Caco-2 (cell line): Measurements from ENCODE around the gene GYPC. TPM values are rescaled to one million over a fixed set of nuclear protein-coding genes. Genes with fewer than 3 reads are reported as not detected.

ENCODE experiments used
- BruUV-seq: library from RNA; stranded (reverse); fragments of 400-500 nt; replicated peaks from 2 replicates; lab custom pipeline; 2021; lab: Mats Ljungman, UMichigan
- CTCF ChIA-PET: fragments of 300-600 bp; sonication (Branson Sonifier 250); formaldehyde crosslinking; loops from one replicate; lab custom pipeline; 2022; ENCODE audit warnings: antibody characterized with exemption; lab: Charles Lee
- POLR2A ChIA-PET: fragments of 300-600 bp; sonication (Branson Sonifier 250); formaldehyde crosslinking; loops from one replicate; lab custom pipeline; 2022; ENCODE audit warnings: antibody characterized with exemption; lab: Charles Lee
- DNase-seq, 2 experiments: peaks; one replicate each; pipeline versions ENCODE4 v3.0.0 to v3.0.0-alpha.2; 2020 to 2022
- H3K27me3 ChIP-seq: replicated peaks from 2 replicates; pipeline ENCODE4 v1.6.0; 2011; ENCODE audit warnings: low read length; ENCODE audit not compliant: control insufficient read depth, insufficient read depth
- H3K36me3 ChIP-seq: 2 replicates; pipeline ENCODE4 v1.5.1; 2011; ENCODE audit warnings: low read length; ENCODE audit not compliant: control insufficient read depth, insufficient read depth
- H3K4me1 ChIP-seq: fragments of 250-450 bp; sonication (Bioruptor Pico); 2 replicates; pipeline ENCODE4 v1.5.1; 2020; ENCODE audit warnings: mild to moderate bottlenecking
- H3K4me3 ChIP-seq: 2 replicates; pipeline ENCODE4 v1.5.1; 2011; ENCODE audit warnings: low read depth, mild to moderate bottlenecking, control low read depth, low read length
- H3K9me3 ChIP-seq: fragments of 250-450 bp; sonication (Bioruptor Pico); 2 replicates; pipeline ENCODE4 v1.5.1; 2020; ENCODE audit warnings: mild to moderate bottlenecking, moderate library complexity
- H3K27ac Mint-ChIP-seq: one replicate; pipeline ENCODE4 v1.8.0; 2022; ENCODE audit warnings: mixed read lengths; ENCODE audit not compliant: unreplicated experiment
- H3K27me3 Mint-ChIP-seq: one replicate; pipeline ENCODE4 v1.8.0; 2022; ENCODE audit warnings: mixed read lengths; ENCODE audit not compliant: insufficient read depth, unreplicated experiment
- H3K36me3 Mint-ChIP-seq: one replicate; pipeline ENCODE4 v1.8.0; 2022; ENCODE audit warnings: mild to moderate bottlenecking, mixed read lengths; ENCODE audit not compliant: insufficient read depth, unreplicated experiment
- H3K4me1 Mint-ChIP-seq: one replicate; pipeline ENCODE4 v1.8.0; 2022; ENCODE audit warnings: low read depth, mixed read lengths; ENCODE audit not compliant: unreplicated experiment
- H3K4me3 Mint-ChIP-seq: one replicate; pipeline ENCODE4 v1.8.0; 2022; ENCODE audit warnings: mild to moderate bottlenecking, moderate library complexity, mixed read lengths; ENCODE audit not compliant: unreplicated experiment
- H3K9me3 Mint-ChIP-seq: one replicate; pipeline ENCODE4 v1.8.0; 2022; ENCODE audit warnings: mixed read lengths; ENCODE audit not compliant: unreplicated experiment
- intact Hi-C: fragments of 100-400 bp; cut with micrococcal nuclease; formaldehyde crosslinking; loops from one replicate; pipeline ENCODE4 v1.10.0; 2022; ENCODE audit not compliant: unreplicated experiment
- total RNA-seq: library from RNA; stranded (reverse); gene quantifications from 2 replicates; pipeline ENCODE4 v1.2.3, GENCODE V29; 2022
- TF ChIP-seq, protein P1 (sequence below), 2 experiments: fragments of 200-600 bp in 1 of 2; IDR thresholded peaks; 1 replicate in 1 of 2; 2 replicates in 1 of 2; pipeline versions ENCODE4 v1.5.1 to v1.8.0; 2011 to 2022; ENCODE audit warnings: antibody characterized with exemption in 1 of 2, control low read depth in 1 of 2, inconsistent platforms in 1 of 2, low read depth in 1 of 2, low read length in 1 of 2, mild to moderate bottlenecking in 1 of 2, moderate library complexity in 1 of 2; ENCODE audit not compliant: insufficient read depth in 1 of 2, severe bottlenecking in 1 of 2, unreplicated experiment in 1 of 2

GYPC gene
- total RNA-seq, 1 experiment from 2014 or later: not detected

DNA sequence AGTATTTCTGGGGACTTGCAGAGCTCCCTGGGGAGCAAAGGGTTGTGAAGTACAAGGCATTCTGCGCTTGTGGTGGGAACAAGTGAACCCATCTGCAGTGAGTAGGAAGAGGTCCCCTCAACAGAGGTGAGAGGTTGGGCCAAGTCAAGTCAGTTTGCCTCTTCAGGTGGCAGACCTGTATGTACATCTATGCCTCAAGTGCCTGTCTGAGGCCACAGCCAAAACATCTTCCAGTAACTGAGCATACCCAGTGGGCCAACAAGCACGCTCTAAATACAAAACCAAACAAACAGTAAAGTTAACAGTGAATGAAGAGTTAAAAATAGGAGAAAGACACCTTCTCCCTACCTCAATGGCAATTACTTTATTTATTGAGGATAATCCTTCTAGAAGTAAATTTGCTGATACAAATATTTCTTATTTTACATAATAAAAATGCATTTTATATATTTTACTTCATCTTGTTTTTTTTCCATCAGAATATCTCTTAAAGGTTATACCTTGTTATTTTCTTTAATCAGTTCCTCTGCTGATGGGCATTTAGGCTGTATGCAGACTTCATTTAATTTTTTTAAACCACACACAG is 2.5 kb downstream of the GYPC start:
- Histone ChIP-seq H3K9me3 (no peaks in the 10 kb centered on the region), H3K27me3 (no peaks in the 10 kb centered on the region)
- no peak overlapping the region for H3K27ac Mint-ChIP-seq

DNA sequence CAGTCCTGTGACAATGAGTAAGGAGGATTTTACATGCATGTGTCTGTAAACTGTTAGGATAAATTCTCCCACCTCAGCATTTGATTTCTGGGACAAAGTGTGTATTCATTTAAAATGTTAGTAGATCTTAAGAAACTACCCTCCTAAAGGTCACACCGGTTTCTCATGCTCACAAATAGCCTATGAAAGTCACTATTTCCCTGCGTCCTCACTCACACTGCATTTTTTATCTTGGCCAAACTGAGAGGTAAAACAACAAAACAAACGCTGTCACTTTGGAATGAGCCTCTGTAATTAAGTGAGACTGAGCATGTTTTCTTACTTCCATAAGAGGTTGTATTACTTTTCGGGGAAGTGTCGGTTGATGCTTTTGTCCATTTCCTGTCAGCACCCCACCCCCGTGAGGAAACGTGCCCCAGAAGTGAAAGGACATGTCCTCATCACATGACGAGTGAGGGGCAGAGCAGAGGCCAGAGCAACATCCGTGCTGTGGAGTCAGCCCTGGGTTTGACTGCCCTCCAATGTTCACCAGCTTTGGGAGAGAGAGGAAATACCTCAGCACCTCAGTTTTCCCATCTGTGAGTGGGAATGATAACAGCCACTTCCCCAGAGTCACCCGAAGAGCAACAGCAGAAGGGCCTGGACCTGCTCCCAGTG is 3.1 kb downstream of the GYPC start:
- Histone ChIP-seq H3K9me3 (no peaks in the 10 kb centered on the region), H3K27me3 (no peaks in the 10 kb centered on the region), H3K4me3 (no peak overlapping the region), H3K36me3 (no peaks in the 10 kb centered on the region), H3K4me1 (no peaks in the 10 kb centered on the region)
- H3K36me3 Mint-ChIP-seq: no peaks in the 10 kb centered on the region
- CTCF ChIA-PET: no interaction called here
- no peak for DNase-seq
- H3K9me3 Mint-ChIP-seq: no peaks in the 10 kb centered on the region
- H3K4me3 Mint-ChIP-seq: no peak overlapping the region
- peaks cover 5% of the 10 kb centered on the region for H3K27me3 Mint-ChIP-seq
- TF ChIP-seq, protein P1, sequence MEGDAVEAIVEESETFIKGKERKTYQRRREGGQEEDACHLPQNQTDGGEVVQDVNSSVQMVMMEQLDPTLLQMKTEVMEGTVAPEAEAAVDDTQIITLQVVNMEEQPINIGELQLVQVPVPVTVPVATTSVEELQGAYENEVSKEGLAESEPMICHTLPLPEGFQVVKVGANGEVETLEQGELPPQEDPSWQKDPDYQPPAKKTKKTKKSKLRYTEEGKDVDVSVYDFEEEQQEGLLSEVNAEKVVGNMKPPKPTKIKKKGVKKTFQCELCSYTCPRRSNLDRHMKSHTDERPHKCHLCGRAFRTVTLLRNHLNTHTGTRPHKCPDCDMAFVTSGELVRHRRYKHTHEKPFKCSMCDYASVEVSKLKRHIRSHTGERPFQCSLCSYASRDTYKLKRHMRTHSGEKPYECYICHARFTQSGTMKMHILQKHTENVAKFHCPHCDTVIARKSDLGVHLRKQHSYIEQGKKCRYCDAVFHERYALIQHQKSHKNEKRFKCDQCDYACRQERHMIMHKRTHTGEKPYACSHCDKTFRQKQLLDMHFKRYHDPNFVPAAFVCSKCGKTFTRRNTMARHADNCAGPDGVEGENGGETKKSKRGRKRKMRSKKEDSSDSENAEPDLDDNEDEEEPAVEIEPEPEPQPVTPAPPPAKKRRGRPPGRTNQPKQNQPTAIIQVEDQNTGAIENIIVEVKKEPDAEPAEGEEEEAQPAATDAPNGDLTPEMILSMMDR (IDR thresholded peaks at IDR 0.05; ENCODE audit: insufficient read depth in 1 of 2, low read depth in 1 of 2, low read length in 1 of 2, severe bottlenecking in 1 of 2, unreplicated experiment in 1 of 2): no peak
- POLR2A ChIA-PET: no interaction called here
- BruUV-seq: no TSS peak
- intact Hi-C loops: no loop called here
- no peak overlapping the region for H3K27ac Mint-ChIP-seq
- no peaks in the 10 kb centered on the region for H3K4me1 Mint-ChIP-seq

More for the DNA sequence above, 2.5 kb downstream of the GYPC start:
- intact Hi-C loops: no loop called here
- ChIA-PET POLR2A (no interaction called here), CTCF (no interaction called here)
- Histone ChIP-seq H3K4me1 (no peaks in the 10 kb centered on the region), H3K36me3 (no peaks in the 10 kb centered on the region), H3K4me3 (no peak overlapping the region)
- peaks cover 5% of the 10 kb centered on the region for H3K27me3 Mint-ChIP-seq
- BruUV-seq: no TSS peak
- TF ChIP-seq, protein P1 (IDR thresholded peaks at IDR 0.05; ENCODE audit: insufficient read depth in 1 of 2, low read depth in 1 of 2, low read length in 1 of 2, severe bottlenecking in 1 of 2, unreplicated experiment in 1 of 2): no peak
- no peak overlapping the region for H3K4me3 Mint-ChIP-seq
- H3K4me1 Mint-ChIP-seq: no peaks in the 10 kb centered on the region
- DNase-seq: no peak
- no peaks in the 10 kb centered on the region for H3K9me3 Mint-ChIP-seq
- no peaks in the 10 kb centered on the region for H3K36me3 Mint-ChIP-seq

DNA sequence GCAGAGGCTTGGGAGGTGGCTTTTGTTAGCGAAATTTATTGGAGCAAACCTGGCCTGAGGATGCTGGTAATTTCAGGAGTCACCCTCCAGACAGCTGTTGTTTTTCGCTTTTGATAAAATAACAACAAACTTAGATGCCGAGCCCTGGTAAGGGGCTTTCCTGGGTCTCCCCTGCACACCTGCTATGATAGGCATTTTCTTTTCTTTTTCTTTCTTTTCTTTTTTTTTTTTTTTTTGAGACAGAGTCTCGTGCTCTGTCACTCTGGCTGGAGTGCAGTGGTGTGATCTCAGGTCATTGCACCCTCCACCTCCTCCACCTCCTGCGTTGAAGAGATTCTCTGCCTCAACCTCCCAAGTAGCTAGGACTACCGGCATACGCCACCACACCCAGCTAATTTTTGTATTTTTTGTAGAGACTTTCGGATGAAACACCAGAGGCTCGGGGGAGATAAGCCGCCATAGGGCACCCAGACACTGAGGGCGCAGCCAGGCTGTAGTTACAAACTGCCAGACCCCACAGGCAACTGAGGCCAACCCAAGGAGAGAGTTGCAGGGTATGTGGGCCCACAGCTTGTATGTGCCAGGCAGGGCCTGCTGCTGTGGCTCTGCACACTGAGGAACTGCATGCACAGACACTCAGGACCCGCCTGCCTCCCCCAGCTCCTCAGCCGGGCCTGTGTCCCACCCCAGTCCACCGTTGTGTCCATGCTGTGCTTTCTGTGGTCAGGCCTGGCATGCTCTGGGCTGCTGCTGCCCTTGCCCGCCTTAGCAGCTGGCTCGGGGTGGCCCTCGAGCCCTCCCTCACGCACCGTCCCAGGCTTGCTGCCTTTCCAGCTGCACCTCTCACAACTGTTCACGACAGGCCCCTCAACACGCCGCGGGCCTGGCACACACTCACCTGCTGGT is 3.9 kb downstream of the GYPC start:
- peaks cover 7% of the 10 kb centered on the region for H3K27me3 Mint-ChIP-seq
- H3K4me3 Mint-ChIP-seq: no peak overlapping the region
- H3K9me3 Mint-ChIP-seq: no peaks in the 10 kb centered on the region
- Histone ChIP-seq H3K4me1 (no peaks in the 10 kb centered on the region), H3K36me3 (no peaks in the 10 kb centered on the region), H3K27me3 (no peaks in the 10 kb centered on the region; the same call in 1 of the 2 replicates), H3K9me3 (no peaks in the 10 kb centered on the region), H3K4me3 (no peak overlapping the region)
- no TSS peak for BruUV-seq
- ChIA-PET POLR2A (no interaction called here), CTCF (no interaction called here)
- H3K4me1 Mint-ChIP-seq: no peaks in the 10 kb centered on the region
- DNase-seq: no peak
- intact Hi-C loops: no loop called here
- H3K27ac Mint-ChIP-seq: no peak overlapping the region
- TF ChIP-seq, protein P1 (IDR thresholded peaks at IDR 0.05; ENCODE audit: insufficient read depth in 1 of 2, low read depth in 1 of 2, low read length in 1 of 2, severe bottlenecking in 1 of 2, unreplicated experiment in 1 of 2): no peak
- no peaks in the 10 kb centered on the region for H3K36me3 Mint-ChIP-seq
